ENCODE measurements around the gene IL17RA.

The IL17RA gene

GRCh38 chr22:17110791-17111550 lies 26.2 kb downstream of the IL17RA start:
- ChIA-PET POLR2A (interaction anchor here (1.1 kb wide), 1 partner anchor 61 kb away, joined by 6 read pairs; no protein-coding TSS in a partner anchor), CTCF (no interaction called here)
- Histone ChIP-seq H3K9me3 (ENCODE audit: control insufficient read depth, insufficient read depth, low read depth, low read length) (no peaks in the 10 kb centered on the region), H3K4me3 (ENCODE audit: low read depth, low read length) (no peak overlapping the region), H3K4me1 (ENCODE audit: control insufficient read depth, insufficient read depth, low read length) (no peaks in the 10 kb centered on the region), H3K27ac (ENCODE audit: extremely low read depth, low read depth, low read length) (no peak overlapping the region), H3K36me3 (ENCODE audit: control insufficient read depth in 2 of 2, insufficient read depth in 1 of 2, low read length in 2 of 2) (peaks cover 0 to 41% of the 10 kb centered on the region in 2 experiments; a peak in 2 of 3 replicates)
- no peak for TF ChIP-seq TCF7L2 (IDR thresholded peaks at IDR 0.05; ENCODE audit: borderline replicate concordance, low read depth, low read length)
- TF ChIP-seq ZNF140 (tag by site-specific recombination; IDR thresholded peaks at IDR 0.05): no peak
- no peak for TF ChIP-seq ZNF133 (tag by site-specific recombination; IDR thresholded peaks at IDR 0.05)
- no peak for TF ChIP-seq ZSCAN30 (tag by site-specific recombination; IDR thresholded peaks at IDR 0.05)
- TF ChIP-seq ZNF792 (tag by site-specific recombination; IDR thresholded peaks at IDR 0.05): no peak
- no peak for TF ChIP-seq ZBTB10 (tag by site-specific recombination; IDR thresholded peaks at IDR 0.05)
- no peak for TF ChIP-seq ZBTB8A (tag by site-specific recombination; IDR thresholded peaks at IDR 0.05)

- no peaks in the 10 kb centered on the region for H3K4me1 ChIP-seq (ENCODE audit: control insufficient read depth, insufficient read depth, low read length)
- no peak overlapping the region for H3K4me3 ChIP-seq (ENCODE audit: low read depth, low read length)
- ChIA-PET CTCF (interaction anchor here (0.5 to 1.2 kb wide), 4 partner anchors 36 to 195 kb away, joined by 3 to 6 read pairs (median 4); no protein-coding TSS in a partner anchor), POLR2A (no interaction called here)
- TF ChIP-seq EGR2 (tag by site-specific recombination; IDR thresholded peaks at IDR 0.05; ENCODE audit: low read depth): peak; percentile 36; the same call in 1 of the 2 replicates
- no peak for TF ChIP-seq ZNF48 (tag by site-specific recombination; IDR thresholded peaks at IDR 0.05)
- no peaks in the 10 kb centered on the region for H3K9me3 ChIP-seq (ENCODE audit: control insufficient read depth, insufficient read depth, low read depth, low read length)
- peaks cover 0 to 25% of the 10 kb centered on the region in 2 experiments; a peak in 2 of 3 replicates for H3K36me3 ChIP-seq (ENCODE audit: control insufficient read depth in 2 of 2, insufficient read depth in 1 of 2, low read length in 2 of 2)
- H3K27ac ChIP-seq (ENCODE audit: extremely low read depth, low read depth, low read length): no peak overlapping the region
These were observed 27.8 kb downstream of the IL17RA start for GRCh38 chr22:17112491-17113042.

DNA sequence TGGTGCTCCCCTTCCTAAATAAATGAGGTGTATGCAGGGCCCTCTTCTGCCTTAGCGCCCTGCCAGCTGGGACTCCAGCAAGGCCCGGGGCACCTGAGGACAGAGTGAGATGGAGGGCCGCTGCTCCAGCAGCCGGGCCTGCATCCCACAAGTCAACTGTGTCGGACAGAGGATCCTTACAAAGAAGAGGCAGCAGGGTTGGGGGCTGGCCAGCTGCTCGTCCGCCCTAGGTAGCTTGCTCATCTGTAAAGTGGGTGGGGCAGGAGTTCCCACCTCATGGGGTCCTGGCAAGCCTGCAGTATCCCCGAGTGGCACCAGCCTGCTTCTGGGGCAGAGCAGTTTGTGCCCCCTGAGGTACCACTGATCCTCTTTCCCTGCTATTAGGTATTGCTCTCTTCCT lies 28.8 kb downstream of the IL17RA start:
- ChIA-PET POLR2A (no interaction called here), CTCF (interaction anchor here (0.6 kb wide), 1 partner anchor 18 kb away, joined by 3 read pairs; no protein-coding TSS in a partner anchor)
- H3K4me1 ChIP-seq (ENCODE audit: control insufficient read depth, insufficient read depth, low read length): no peaks in the 10 kb centered on the region
- H3K4me3 ChIP-seq (ENCODE audit: low read depth, low read length): no peak overlapping the region
- TF ChIP-seq ZNF184 (tag by site-specific recombination; IDR thresholded peaks at IDR 0.05) (no peak), ZNF324 (tag by site-specific recombination; IDR thresholded peaks at IDR 0.05) (no peak), ZNF571 (tag by site-specific recombination; IDR thresholded peaks at IDR 0.05) (no peak), ZNF610 (tag by site-specific recombination; IDR thresholded peaks at IDR 0.05; ENCODE audit: borderline replicate concordance) (no peak), ZNF239 (tag by site-specific recombination; IDR thresholded peaks at IDR 0.05) (no peak), ZNF10 (tag by site-specific recombination; IDR thresholded peaks at IDR 0.05) (no peak), ZSCAN23 (tag by site-specific recombination; IDR thresholded peaks at IDR 0.05) (no peak), KLF17 (tag by site-specific recombination; IDR thresholded peaks at IDR 0.05) (no peak), ZNF704 (tag by site-specific recombination; IDR thresholded peaks at IDR 0.05) (no peak), ZNF311 (tag by site-specific recombination; IDR thresholded peaks at IDR 0.05; ENCODE audit: borderline replicate concordance) (no peak), ZNF138 (tag by site-specific recombination; IDR thresholded peaks at IDR 0.05; ENCODE audit: borderline replicate concordance) (no peak), ZNF132 (tag by site-specific recombination; IDR thresholded peaks at IDR 0.05; ENCODE audit: borderline replicate concordance) (no peak)
- TF ChIP-seq, protein P1, sequence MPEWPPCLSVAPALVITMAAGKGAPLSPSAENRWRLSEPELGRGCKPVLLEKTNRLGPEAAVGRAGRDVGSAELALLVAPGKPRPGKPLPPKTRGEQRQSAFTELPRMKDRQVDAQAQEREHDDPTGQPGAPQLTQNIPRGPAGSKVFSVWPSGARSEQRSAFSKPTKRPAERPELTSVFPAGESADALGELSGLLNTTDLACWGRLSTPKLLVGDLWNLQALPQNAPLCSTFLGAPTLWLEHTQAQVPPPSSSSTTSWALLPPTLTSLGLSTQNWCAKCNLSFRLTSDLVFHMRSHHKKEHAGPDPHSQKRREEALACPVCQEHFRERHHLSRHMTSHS (tag by site-specific recombination; IDR thresholded peaks at IDR 0.05): no peak
- TF ChIP-seq, protein P2, sequence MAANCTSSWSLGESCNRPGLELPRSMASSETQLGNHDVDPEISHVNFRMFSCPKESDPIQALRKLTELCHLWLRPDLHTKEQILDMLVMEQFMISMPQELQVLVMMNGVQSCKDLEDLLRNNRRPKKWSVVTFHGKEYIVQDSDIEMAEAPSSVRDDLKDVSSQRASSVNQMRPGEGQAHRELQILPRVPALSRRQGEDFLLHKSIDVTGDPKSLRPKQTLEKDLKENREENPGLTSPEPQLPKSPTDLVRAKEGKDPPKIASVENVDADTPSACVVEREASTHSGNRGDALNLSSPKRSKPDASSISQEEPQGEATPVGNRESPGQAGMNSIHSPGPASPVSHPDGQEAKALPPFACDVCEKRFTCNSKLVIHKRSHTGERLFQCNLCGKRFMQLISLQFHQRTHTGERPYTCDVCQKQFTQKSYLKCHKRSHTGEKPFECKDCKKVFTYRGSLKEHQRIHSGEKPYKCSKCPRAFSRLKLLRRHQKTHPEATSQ (tag by site-specific recombination; IDR thresholded peaks at IDR 0.05): no peak
- H3K9me3 ChIP-seq (ENCODE audit: control insufficient read depth, insufficient read depth, low read depth, low read length): no peaks in the 10 kb centered on the region
- peaks cover 0 to 15% of the 10 kb centered on the region in 2 experiments; a peak in 2 of 3 replicates for H3K36me3 ChIP-seq (ENCODE audit: control insufficient read depth in 2 of 2, insufficient read depth in 1 of 2, low read length in 2 of 2)
- H3K27ac ChIP-seq (ENCODE audit: extremely low read depth, low read depth, low read length): no peak overlapping the region
